GM12872 (cell line): Measurements from ENCODE around the gene ATP13A1.

Experiments
- TF ChIP-seq, protein P1 (sequence below): IDR thresholded peaks from 3 replicates; pipeline ENCODE4 v1.5.1; 2011; ENCODE audit warnings: low read depth, mild to moderate bottlenecking, low read length, moderate library complexity; ENCODE audit not compliant: insufficient read depth

The ATP13A1 gene

DNA sequence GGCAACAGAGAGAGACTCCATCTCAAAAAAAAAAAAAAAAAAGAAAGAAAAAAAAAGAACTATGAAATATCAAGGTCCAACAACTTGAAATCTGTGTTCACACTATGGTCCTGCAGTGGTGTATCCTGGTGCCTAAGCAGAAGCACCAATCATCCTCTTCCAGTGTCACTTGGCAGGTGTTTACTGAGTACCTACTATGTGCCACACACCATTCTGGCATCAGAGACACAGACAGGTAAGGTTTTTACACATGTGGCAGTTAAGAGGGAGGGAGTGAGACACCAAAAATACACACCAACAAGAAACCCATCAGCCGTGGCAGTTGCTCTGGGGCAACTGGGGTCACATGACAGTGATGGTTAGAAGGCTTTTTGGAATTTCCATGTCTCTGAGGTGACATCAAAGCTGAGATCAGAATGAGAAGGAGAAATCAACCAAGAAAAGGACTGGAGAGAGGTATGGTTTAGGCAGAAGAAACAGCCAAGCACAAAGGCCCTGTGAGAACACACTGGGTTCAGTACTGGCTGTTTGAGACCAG lies 62.6 kb downstream of the ATP13A1 start:
- TF ChIP-seq, protein P1, sequence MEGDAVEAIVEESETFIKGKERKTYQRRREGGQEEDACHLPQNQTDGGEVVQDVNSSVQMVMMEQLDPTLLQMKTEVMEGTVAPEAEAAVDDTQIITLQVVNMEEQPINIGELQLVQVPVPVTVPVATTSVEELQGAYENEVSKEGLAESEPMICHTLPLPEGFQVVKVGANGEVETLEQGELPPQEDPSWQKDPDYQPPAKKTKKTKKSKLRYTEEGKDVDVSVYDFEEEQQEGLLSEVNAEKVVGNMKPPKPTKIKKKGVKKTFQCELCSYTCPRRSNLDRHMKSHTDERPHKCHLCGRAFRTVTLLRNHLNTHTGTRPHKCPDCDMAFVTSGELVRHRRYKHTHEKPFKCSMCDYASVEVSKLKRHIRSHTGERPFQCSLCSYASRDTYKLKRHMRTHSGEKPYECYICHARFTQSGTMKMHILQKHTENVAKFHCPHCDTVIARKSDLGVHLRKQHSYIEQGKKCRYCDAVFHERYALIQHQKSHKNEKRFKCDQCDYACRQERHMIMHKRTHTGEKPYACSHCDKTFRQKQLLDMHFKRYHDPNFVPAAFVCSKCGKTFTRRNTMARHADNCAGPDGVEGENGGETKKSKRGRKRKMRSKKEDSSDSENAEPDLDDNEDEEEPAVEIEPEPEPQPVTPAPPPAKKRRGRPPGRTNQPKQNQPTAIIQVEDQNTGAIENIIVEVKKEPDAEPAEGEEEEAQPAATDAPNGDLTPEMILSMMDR, result no peak

GRCh38 chr19:19597809-19598306 lies 65.6 kb downstream of the ATP13A1 start:
- TF ChIP-seq, protein P1, result no peak
